Keratinocyte (primary cell): ENCODE data around the gene MOV10L1. TPM values are rescaled to one million over a fixed set of nuclear protein-coding genes. Genes with fewer than 3 reads are reported as not detected.

Experiments
- DNase-seq: peaks from one replicate; pipeline ENCODE4 v3.0.0-alpha.2; 2011; ENCODE audit warnings: low read depth, missing footprints, low spot score
- FAIRE-seq: peaks from 2 replicates; lab custom pipeline; 2011; peaks lifted over from hg19 to GRCh38; lab: Jason Lieb, UNC
- H2AFZ ChIP-seq: 2 replicates; pipeline ENCODE4 v1.6.0; 2012; ENCODE audit warnings: low read length, control low read depth, inconsistent platforms; ENCODE audit not compliant: control insufficient read depth
- H3K27ac ChIP-seq: 2 replicates; pipeline ENCODE4 v1.5.1; 2011; ENCODE audit warnings: low read length; ENCODE audit not compliant: control insufficient read depth, insufficient read depth
- H3K27me3 ChIP-seq: 3 replicates; pipeline ENCODE4 v1.6.0; 2011; ENCODE audit warnings: low read length; ENCODE audit not compliant: control insufficient read depth, insufficient read depth; ENCODE audit errors: extremely low read depth
- H3K36me3 ChIP-seq, 2 experiments: 2 replicates in 1 of 2; 3 replicates in 1 of 2; pipeline ENCODE4 v1.5.1; 2011; ENCODE audit warnings: low read length in 2 of 2, mild to moderate bottlenecking in 1 of 2; ENCODE audit not compliant: control insufficient read depth in 2 of 2, insufficient read depth in 2 of 2; ENCODE audit errors: extremely low read depth in 1 of 2
- H3K4me1 ChIP-seq: 3 replicates; pipeline ENCODE4 v1.5.1; 2011; ENCODE audit warnings: low read length; ENCODE audit not compliant: control insufficient read depth, insufficient read depth; ENCODE audit errors: extremely low read depth
- H3K4me2 ChIP-seq: 3 replicates; pipeline ENCODE4 v1.6.0; 2011; ENCODE audit warnings: low read depth, low read length; ENCODE audit not compliant: control insufficient read depth, insufficient read depth; ENCODE audit errors: extremely low read depth
- H3K4me3 ChIP-seq, 3 experiments: fragments of 200-600 bp in 1 of 3; sonication (generic) in 1 of 3; 2 replicates in 2 of 3; 3 replicates in 1 of 3; pipeline ENCODE4 v1.5.1; 2011 to 2016; ENCODE audit warnings: low read length in 3 of 3, mild to moderate bottlenecking in 3 of 3, control low read depth in 2 of 3, inconsistent platforms in 1 of 3, low read depth in 1 of 3, mixed read lengths in 1 of 3, mixed run types in 1 of 3, moderate library complexity in 1 of 3; ENCODE audit not compliant: control insufficient read depth in 2 of 3, insufficient read depth in 2 of 3; ENCODE audit errors: extremely low read depth in 1 of 3
- H3K79me2 ChIP-seq: 2 replicates; pipeline ENCODE4 v1.6.0; 2012; ENCODE audit warnings: low read length; ENCODE audit not compliant: control insufficient read depth, insufficient read depth
- H3K9ac ChIP-seq: 3 replicates; pipeline ENCODE4 v1.6.0; 2011; ENCODE audit warnings: low read length; ENCODE audit not compliant: control insufficient read depth, insufficient read depth; ENCODE audit errors: extremely low read depth
- H3K9me1 ChIP-seq: 3 replicates; pipeline ENCODE4 v1.6.0; 2011; ENCODE audit warnings: low read length; ENCODE audit not compliant: control insufficient read depth, insufficient read depth; ENCODE audit errors: extremely low read depth
- H3K9me3 ChIP-seq: 2 replicates; pipeline ENCODE4 v1.5.1; 2012; ENCODE audit warnings: low read depth, low read length; ENCODE audit not compliant: control insufficient read depth
- H4K20me1 ChIP-seq: 3 replicates; pipeline ENCODE4 v1.6.0; 2011; ENCODE audit warnings: low read length; ENCODE audit not compliant: control insufficient read depth, insufficient read depth; ENCODE audit errors: extremely low read depth
- CTCF ChIP-seq, 3 experiments: IDR thresholded peaks in 1 of 3; conservative IDR thresholded peaks in 1 of 3; optimal IDR thresholded peaks in 1 of 3; 2 replicates in 2 of 3; 3 replicates in 1 of 3; pipeline versions ENCODE3 to v1.5.1; 2011; ENCODE audit warnings: low read length in 3 of 3, mild to moderate bottlenecking in 3 of 3, moderate library complexity in 2 of 3, control low read depth in 1 of 3, inconsistent platforms in 1 of 3; ENCODE audit not compliant: insufficient read depth in 2 of 3; ENCODE audit errors: extremely low read depth in 1 of 3
- EZH2 ChIP-seq: IDR thresholded peaks from one replicate; pipeline ENCODE4 v1.6.1; 2012; ENCODE audit warnings: inconsistent platforms, mild to moderate bottlenecking, low read length, moderate library complexity
- dilution Hi-C: fragments of 300-500 bp; cut with MboI; formaldehyde crosslinking; loops from one replicate; pipeline ENCODE4 v1.7.0; 2020; ENCODE audit warnings: low sequenced_read_pairs; ENCODE audit not compliant: extremely low pct_ligation_motif_present
- polyA plus RNA-seq, 5 experiments: library from polyadenylated mRNA; depleted of rRNA in 3 of 5; stranded (reverse) in 3 of 5; stranded (forward) in 1 of 5; unstranded in 1 of 5; fragments of >200 nt; gene quantifications; 1 replicate in 1 of 5; 2 replicates in 3 of 5; 3 replicates in 1 of 5; pipeline versions ENCODE4 v1.2.1 to v1.2.3, GENCODE V29; 2011 to 2012; ENCODE audit warnings: missing spikeins in 2 of 5, low read depth in 1 of 5, low replicate concordance in 1 of 5

The MOV10L1 gene
- polyA plus RNA-seq, 1 donor (not counting 4 experiments of a cell fraction or from before 2014, with no cell fraction given): not detected

- peaks cover 2% of the 10 kb centered on the region for H3K9me3 ChIP-seq
- H3K9me1 ChIP-seq: no peaks in the 10 kb centered on the region
- TF ChIP-seq EZH2: no peak
- TF ChIP-seq CTCF (optimal IDR thresholded peaks at IDR 0.05 in 1 of 3, IDR thresholded peaks at IDR 0.05 in 1 of 3, conservative IDR thresholded peaks at IDR 0.05 in 1 of 3; ENCODE audit: extremely low read depth in 1 of 3, insufficient read depth in 2 of 3, low read length in 3 of 3): peak in 2 of 3 experiments; percentile 13 to 60
- no peak for FAIRE-seq
- peaks cover 15% of the 10 kb centered on the region for H3K4me1 ChIP-seq
- peaks cover 4% of the 10 kb centered on the region for H3K27me3 ChIP-seq
- dilution Hi-C loops: no loop called here
- H3K36me3 ChIP-seq: no peaks in the 10 kb centered on the region
- no peak overlapping the region for H2AFZ ChIP-seq
- H3K79me2 ChIP-seq: no peaks in the 10 kb centered on the region
- no peak overlapping the region for H3K4me2 ChIP-seq
- no peaks in the 10 kb centered on the region for H4K20me1 ChIP-seq
- no peak overlapping the region for H3K4me3 ChIP-seq
- no peak overlapping the region for H3K9ac ChIP-seq
- H3K27ac ChIP-seq: no peak overlapping the region
- no peak for DNase-seq
Observed at GRCh38 chr22:50102946-50103345, 13.1 kb downstream of the MOV10L1 start.

GRCh38 chr22:50104141-50104544, 14.3 kb downstream of the MOV10L1 start:
- no peaks in the 10 kb centered on the region for H4K20me1 ChIP-seq
- H3K4me1 ChIP-seq: peaks cover 15% of the 10 kb centered on the region
- no peak for TF ChIP-seq CTCF (optimal IDR thresholded peaks at IDR 0.05 in 1 of 3, IDR thresholded peaks at IDR 0.05 in 1 of 3, conservative IDR thresholded peaks at IDR 0.05 in 1 of 3; ENCODE audit: extremely low read depth in 1 of 3, insufficient read depth in 2 of 3, low read length in 3 of 3)
- no peak for TF ChIP-seq EZH2
- H3K9me1 ChIP-seq: no peaks in the 10 kb centered on the region
- no peak overlapping the region for H3K4me2 ChIP-seq
- no peak overlapping the region for H2AFZ ChIP-seq
- DNase-seq (no peak), FAIRE-seq (no peak)
- H3K79me2 ChIP-seq: no peaks in the 10 kb centered on the region
- no peak overlapping the region for H3K4me3 ChIP-seq
- H3K9me3 ChIP-seq: peaks cover 2% of the 10 kb centered on the region
- H3K9ac ChIP-seq: no peak overlapping the region
- dilution Hi-C loops: no loop called here
- no peaks in the 10 kb centered on the region for H3K36me3 ChIP-seq
- no peak overlapping the region for H3K27ac ChIP-seq
- H3K27me3 ChIP-seq: peaks cover 4% of the 10 kb centered on the region
